Ureter (tissue), 1 donor: ENCODE results near the gene RGS8. TPM values are rescaled to one million over a fixed set of nuclear protein-coding genes. Genes with fewer than 3 reads are reported as not detected.

Experiments used
- DNase-seq: peaks from one replicate; pipeline ENCODE4 v3.0.0-alpha.2; 2020; ENCODE audit warnings: low spot score
- total RNA-seq: library from RNA; stranded (reverse); gene quantifications from one replicate; pipeline ENCODE4 v1.2.4, GENCODE V29; 2023
- donor health status: DM: yes; HTN: yes; CAD: no.

The RGS8 gene
- total RNA-seq, 1 donor from 2014 or later: not detected

GRCh38 chr1:182639330-182639729 is 45.1 kb downstream of the RGS8 start:
- no peak for DNase-seq

GRCh38 chr1:182637769-182638168 is 46.6 kb downstream of the RGS8 start:
- DNase-seq: no peak

- DNase-seq: no peak
These were observed 48.5 kb downstream of the RGS8 start for GRCh38 chr1:182635871-182636270.

Other genes starting within 250 kb of the RGS8 start
- not detected for gene RGSL1, start 234.4 kb downstream of the RGS8 start, total RNA-seq
- 15.0 TPM for gene RNASEL, start 95.3 kb downstream of the RGS8 start, total RNA-seq
- 22.4 TPM for gene RGS16, start 80.2 kb downstream of the RGS8 start, total RNA-seq
- gene NPL, start 105.2 kb upstream of the RGS8 start, total RNA-seq: 25.6 TPM
- 181 TPM for gene DHX9, start 154.8 kb upstream of the RGS8 start, total RNA-seq